ENCODE results near the gene ZNF772.

DNA sequence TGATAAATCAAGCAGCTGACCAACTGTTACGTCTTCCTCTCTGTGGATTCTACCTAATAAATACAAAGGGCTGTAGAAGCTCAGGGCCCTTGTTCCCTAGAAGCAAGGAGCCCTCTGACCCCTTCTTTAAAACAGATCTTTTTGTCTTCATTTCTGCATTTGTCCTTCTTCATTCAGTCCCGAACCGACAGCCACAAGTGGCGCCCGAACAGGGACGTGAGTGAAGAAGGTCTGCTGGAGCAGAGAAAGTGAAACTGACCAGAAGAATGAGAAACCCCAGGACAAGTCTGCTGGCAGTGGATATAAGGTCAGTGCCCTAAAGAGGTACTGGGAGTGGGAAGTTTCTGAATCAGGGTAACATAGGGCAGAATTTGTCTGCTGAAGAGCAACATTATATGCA, 35.5 kb upstream of the ZNF772 start:
- no peak for TF ChIP-seq POLR2A (IDR thresholded peaks at IDR 0.05)
- TF ChIP-seq, protein P1, sequence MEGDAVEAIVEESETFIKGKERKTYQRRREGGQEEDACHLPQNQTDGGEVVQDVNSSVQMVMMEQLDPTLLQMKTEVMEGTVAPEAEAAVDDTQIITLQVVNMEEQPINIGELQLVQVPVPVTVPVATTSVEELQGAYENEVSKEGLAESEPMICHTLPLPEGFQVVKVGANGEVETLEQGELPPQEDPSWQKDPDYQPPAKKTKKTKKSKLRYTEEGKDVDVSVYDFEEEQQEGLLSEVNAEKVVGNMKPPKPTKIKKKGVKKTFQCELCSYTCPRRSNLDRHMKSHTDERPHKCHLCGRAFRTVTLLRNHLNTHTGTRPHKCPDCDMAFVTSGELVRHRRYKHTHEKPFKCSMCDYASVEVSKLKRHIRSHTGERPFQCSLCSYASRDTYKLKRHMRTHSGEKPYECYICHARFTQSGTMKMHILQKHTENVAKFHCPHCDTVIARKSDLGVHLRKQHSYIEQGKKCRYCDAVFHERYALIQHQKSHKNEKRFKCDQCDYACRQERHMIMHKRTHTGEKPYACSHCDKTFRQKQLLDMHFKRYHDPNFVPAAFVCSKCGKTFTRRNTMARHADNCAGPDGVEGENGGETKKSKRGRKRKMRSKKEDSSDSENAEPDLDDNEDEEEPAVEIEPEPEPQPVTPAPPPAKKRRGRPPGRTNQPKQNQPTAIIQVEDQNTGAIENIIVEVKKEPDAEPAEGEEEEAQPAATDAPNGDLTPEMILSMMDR (IDR thresholded peaks at IDR 0.05), result no peak

Data from testis (tissue), 2 donors.